ENCODE results near the gene TMEM132D. TPM values are rescaled to one million over a fixed set of nuclear protein-coding genes. Genes with fewer than 3 reads are reported as not detected.

Gene TMEM132D
- total RNA-seq, 5 donors from 2014 or later (not counting 1 experiment from before 2014, with no cell fraction given): not detected

DNA sequence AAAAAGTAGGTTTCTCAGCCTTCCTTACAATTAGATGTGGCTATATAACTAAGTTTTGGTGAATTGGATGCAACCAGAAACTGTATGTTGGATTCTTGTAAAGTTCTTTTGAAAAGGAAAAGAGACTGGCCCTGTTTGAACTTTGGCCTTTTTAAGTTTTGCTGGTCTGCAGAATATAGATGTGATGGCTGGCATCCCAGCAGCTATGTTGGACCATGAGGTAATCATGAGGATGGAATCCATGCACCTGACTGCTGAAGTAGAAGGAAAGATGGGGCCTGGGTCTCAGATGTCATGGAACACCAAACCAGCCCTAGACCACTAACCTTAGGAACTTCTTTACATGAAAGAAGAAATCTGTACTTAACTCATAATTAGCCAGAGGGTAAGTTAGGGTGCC lies 568.1 kb downstream of the TMEM132D start:
- no peaks in the 10 kb centered on the region for H3K4me1 ChIP-seq (ENCODE audit: control insufficient read depth in 1 of 2, extremely low read depth in 1 of 2, insufficient read depth in 2 of 2, low read length in 2 of 2)

DNA sequence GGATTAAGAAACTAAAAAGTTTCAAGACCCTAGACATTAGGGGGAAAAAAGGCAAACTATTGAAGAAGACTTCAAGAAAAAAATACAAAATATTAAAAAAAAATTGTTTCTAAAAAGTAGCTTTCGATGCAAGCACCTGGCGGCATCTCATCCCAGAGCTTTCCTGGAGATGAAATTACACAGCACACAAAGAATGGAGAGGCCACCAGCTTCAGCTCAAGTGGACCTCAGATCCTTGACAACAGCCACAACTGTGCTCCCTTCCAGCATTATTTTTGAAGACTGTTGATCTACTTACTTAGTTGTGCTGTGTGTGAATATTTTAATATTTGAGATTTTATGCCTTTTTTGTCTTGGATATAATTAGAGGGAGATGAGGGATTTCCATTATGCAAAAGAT lies 571.5 kb downstream of the TMEM132D start:
- ATAC-seq (replicated peaks in 1 of 4): no peak
- H3K27me3 Mint-ChIP-seq: no peaks in the 10 kb centered on the region
- ChIA-PET CTCF (interaction anchor here in 1 of 2 donors (0.5 to 0.7 kb wide), 2 partner anchors 14 to 359 kb away, joined by 3 to 4 read pairs; no protein-coding TSS in a partner anchor), POLR2A (no interaction called here)
- H3K4me3 ChIP-seq (ENCODE audit: control insufficient read depth in 1 of 2, extremely low read depth in 1 of 2, low read length in 1 of 2): no peak overlapping the region
- WGBS (ENCODE audit: insufficient coverage): 92% methylated on average over 2 of the region's 2 CpGs
- no peak overlapping the region for H3K27ac Mint-ChIP-seq
- H3K36me3 Mint-ChIP-seq: no peaks in the 10 kb centered on the region
- H3K9me3 ChIP-seq: no peaks in the 10 kb centered on the region
- no peaks in the 10 kb centered on the region for H3K4me1 Mint-ChIP-seq
- H3K4me3 Mint-ChIP-seq: no peak overlapping the region
- H3K27ac ChIP-seq (ENCODE audit: low read length): no peak overlapping the region
- no peak for DNase-seq
- H3K4me1 ChIP-seq (ENCODE audit: control insufficient read depth in 1 of 2, extremely low read depth in 1 of 2, insufficient read depth in 2 of 2, low read length in 2 of 2): no peaks in the 10 kb centered on the region
- peaks cover 0 to 13% (median 0%) of the 10 kb centered on the region in 3 donors for H3K9me3 Mint-ChIP-seq
- no peaks in the 10 kb centered on the region for H3K36me3 ChIP-seq (ENCODE audit: control insufficient read depth in 2 of 2, extremely low read depth in 1 of 2, insufficient read depth in 1 of 2, low read length in 1 of 2)
- no peaks in the 10 kb centered on the region for H3K27me3 ChIP-seq (replicated peaks in 1 of 2; ENCODE audit: control insufficient read depth in 2 of 2, extremely low read depth in 1 of 2, insufficient read depth in 2 of 2, low read length in 1 of 2)

More for the DNA sequence above, 568.1 kb downstream of the TMEM132D start:
- DNase-seq (no peak), ATAC-seq (replicated peaks in 1 of 4) (no peak)
- Mint-ChIP-seq H3K27ac (no peak overlapping the region), H3K27me3 (no peaks in the 10 kb centered on the region), H3K4me1 (no peaks in the 10 kb centered on the region), H3K36me3 (no peaks in the 10 kb centered on the region), H3K9me3 (peaks cover 0 to 15% (median 3%) of the 10 kb centered on the region in 3 donors), H3K4me3 (no peak overlapping the region)
- Histone ChIP-seq H3K36me3 (ENCODE audit: control insufficient read depth in 2 of 2, extremely low read depth in 1 of 2, insufficient read depth in 1 of 2, low read length in 1 of 2) (no peaks in the 10 kb centered on the region), H3K4me3 (ENCODE audit: control insufficient read depth in 1 of 2, extremely low read depth in 1 of 2, low read length in 1 of 2) (no peak overlapping the region), H3K27me3 (replicated peaks in 1 of 2; ENCODE audit: control insufficient read depth in 2 of 2, extremely low read depth in 1 of 2, insufficient read depth in 2 of 2, low read length in 1 of 2) (no peaks in the 10 kb centered on the region), H3K9me3 (no peaks in the 10 kb centered on the region), H3K27ac (ENCODE audit: low read length) (no peak overlapping the region)
- POLR2A ChIA-PET: no interaction called here
- CTCF ChIA-PET: no interaction called here

DNA sequence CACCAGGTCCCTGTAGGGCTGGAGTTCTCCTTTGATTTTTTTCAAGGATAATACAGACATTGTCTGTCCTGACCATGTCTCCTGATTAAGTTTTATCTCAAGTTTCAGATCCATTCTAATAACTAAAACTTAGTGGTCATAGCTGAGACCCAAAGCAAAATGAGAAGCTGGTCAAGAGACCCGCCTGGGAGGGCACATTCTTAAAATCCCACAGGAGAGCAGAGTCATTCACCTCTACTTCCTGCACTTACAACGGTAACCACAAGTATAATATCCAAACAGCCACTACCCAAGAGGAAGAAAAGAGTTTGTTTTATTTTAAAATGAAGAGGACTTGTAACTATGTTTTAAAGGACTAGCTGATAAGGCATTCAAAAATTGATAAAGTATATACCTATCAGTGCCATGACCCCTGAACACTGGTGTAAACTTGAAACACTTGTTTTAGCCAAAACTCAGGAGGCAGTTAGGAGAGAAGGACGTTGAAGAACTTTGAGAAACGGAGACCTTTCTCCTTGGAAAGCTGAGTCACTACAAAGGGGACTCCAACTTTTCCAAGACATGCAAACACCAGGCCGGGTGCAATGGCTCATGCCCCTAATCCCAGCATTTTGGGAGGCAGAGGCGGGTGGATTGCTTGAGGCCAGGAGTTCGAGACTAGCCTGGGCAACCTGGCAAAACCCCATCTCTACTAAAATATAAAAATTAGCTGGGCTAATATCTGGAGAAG lies 572.3 kb downstream of the TMEM132D start:
- Histone ChIP-seq H3K27me3 (replicated peaks in 1 of 2; ENCODE audit: control insufficient read depth in 2 of 2, extremely low read depth in 1 of 2, insufficient read depth in 2 of 2, low read length in 1 of 2) (no peaks in the 10 kb centered on the region), H3K4me1 (ENCODE audit: control insufficient read depth in 1 of 2, extremely low read depth in 1 of 2, insufficient read depth in 2 of 2, low read length in 2 of 2) (no peaks in the 10 kb centered on the region), H3K36me3 (ENCODE audit: control insufficient read depth in 2 of 2, extremely low read depth in 1 of 2, insufficient read depth in 1 of 2, low read length in 1 of 2) (no peaks in the 10 kb centered on the region), H3K9me3 (no peaks in the 10 kb centered on the region), H3K27ac (ENCODE audit: low read length) (no peak overlapping the region), H3K4me3 (ENCODE audit: control insufficient read depth in 1 of 2, extremely low read depth in 1 of 2, low read length in 1 of 2) (no peak overlapping the region)
- no peaks in the 10 kb centered on the region for H3K36me3 Mint-ChIP-seq
- no peak overlapping the region for H3K27ac Mint-ChIP-seq
- WGBS (ENCODE audit: insufficient coverage): no CpG with 5 or more reads among the region's 7 CpGs
- H3K4me3 Mint-ChIP-seq: no peak overlapping the region
- no peaks in the 10 kb centered on the region for H3K4me1 Mint-ChIP-seq
- CTCF ChIA-PET: interaction anchor here in 1 of 2 donors (0.5 kb wide), 1 partner anchor 358 kb away, joined by 4 read pairs; no protein-coding TSS in a partner anchor
- ATAC-seq (replicated peaks in 1 of 4): no peak
- DNase-seq: no peak
- POLR2A ChIA-PET: no interaction called here
- H3K27me3 Mint-ChIP-seq: no peaks in the 10 kb centered on the region
- peaks cover 0 to 13% (median 0%) of the 10 kb centered on the region in 3 donors for H3K9me3 Mint-ChIP-seq

DNA sequence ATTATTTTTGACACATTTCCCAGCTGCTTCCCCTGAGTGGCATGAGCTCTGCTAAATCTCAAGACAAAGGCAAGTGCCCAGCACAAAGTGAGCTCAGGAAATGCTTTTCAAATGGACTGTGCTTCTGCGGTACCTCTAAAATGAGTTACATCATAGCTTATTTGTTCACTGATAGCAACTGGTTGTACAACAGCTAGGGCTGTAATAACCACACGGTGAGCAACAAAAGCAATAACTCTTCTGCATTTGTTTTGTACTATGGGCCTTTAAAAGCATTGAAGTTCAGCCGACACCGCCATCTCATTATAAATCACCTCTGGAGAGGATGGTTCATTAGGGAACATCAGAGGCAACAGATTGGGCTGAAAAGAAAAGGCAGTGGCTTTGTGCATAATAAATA lies 575.6 kb downstream of the TMEM132D start:
- H3K9me3 ChIP-seq: no peaks in the 10 kb centered on the region
- no peaks in the 10 kb centered on the region for H3K36me3 Mint-ChIP-seq
- H3K36me3 ChIP-seq (ENCODE audit: control insufficient read depth in 2 of 2, extremely low read depth in 1 of 2, insufficient read depth in 1 of 2, low read length in 1 of 2): no peaks in the 10 kb centered on the region
- H3K27ac Mint-ChIP-seq: no peak overlapping the region
- ChIA-PET CTCF (no interaction called here), POLR2A (no interaction called here)
- H3K27me3 Mint-ChIP-seq: no peaks in the 10 kb centered on the region
- H3K27me3 ChIP-seq (replicated peaks in 1 of 2; ENCODE audit: control insufficient read depth in 2 of 2, extremely low read depth in 1 of 2, insufficient read depth in 2 of 2, low read length in 1 of 2): no peaks in the 10 kb centered on the region
- ATAC-seq (replicated peaks in 1 of 4) (no peak), DNase-seq (no peak)
- H3K4me3 Mint-ChIP-seq: no peak overlapping the region
- no peak overlapping the region for H3K4me3 ChIP-seq (ENCODE audit: control insufficient read depth in 1 of 2, extremely low read depth in 1 of 2, low read length in 1 of 2)
- peaks cover 0 to 6% (median 0%) of the 10 kb centered on the region in 3 donors for H3K9me3 Mint-ChIP-seq
- no peaks in the 10 kb centered on the region for H3K4me1 Mint-ChIP-seq
- no peak overlapping the region for H3K27ac ChIP-seq (ENCODE audit: low read length)
- H3K4me1 ChIP-seq (ENCODE audit: control insufficient read depth in 1 of 2, extremely low read depth in 1 of 2, insufficient read depth in 2 of 2, low read length in 2 of 2): no peaks in the 10 kb centered on the region
- WGBS (ENCODE audit: insufficient coverage): 38% methylated on average over 2 of the region's 4 CpGs

DNA sequence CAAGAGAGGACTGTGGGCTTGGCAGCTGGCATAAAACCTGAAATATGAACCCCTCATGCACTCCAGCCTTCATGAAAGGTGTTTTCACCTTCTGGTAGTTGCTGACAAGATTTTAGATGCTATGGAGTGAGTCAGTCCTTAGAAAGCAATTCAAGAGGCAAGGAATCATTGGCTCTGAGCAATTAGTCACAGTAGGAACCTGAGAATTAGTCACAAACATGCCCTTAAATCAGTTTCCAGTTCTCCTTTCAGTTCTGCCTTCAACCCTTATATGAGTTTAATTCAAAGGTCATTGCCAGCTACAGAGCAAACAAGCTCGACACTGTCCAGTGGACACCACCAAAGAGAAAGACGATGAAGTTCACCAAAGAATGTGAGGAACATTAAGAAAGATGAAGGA lies 578.3 kb downstream of the TMEM132D start:
- H3K4me3 ChIP-seq (ENCODE audit: control insufficient read depth in 1 of 2, extremely low read depth in 1 of 2, low read length in 1 of 2): no peak overlapping the region
- H3K27me3 Mint-ChIP-seq: no peaks in the 10 kb centered on the region
- ChIA-PET CTCF (no interaction called here), POLR2A (no interaction called here)
- 100% methylated on average over 1 of the region's 2 CpGs for WGBS (ENCODE audit: insufficient coverage)
- ATAC-seq (replicated peaks in 1 of 4): no peak
- H3K27me3 ChIP-seq (replicated peaks in 1 of 2; ENCODE audit: control insufficient read depth in 2 of 2, extremely low read depth in 1 of 2, insufficient read depth in 2 of 2, low read length in 1 of 2): no peaks in the 10 kb centered on the region
- DNase-seq: no peak
- no peak overlapping the region for H3K4me3 Mint-ChIP-seq
- no peaks in the 10 kb centered on the region for H3K36me3 ChIP-seq (ENCODE audit: control insufficient read depth in 2 of 2, extremely low read depth in 1 of 2, insufficient read depth in 1 of 2, low read length in 1 of 2)
- H3K4me1 Mint-ChIP-seq: no peaks in the 10 kb centered on the region
- peaks cover 0 to 5% (median 0%) of the 10 kb centered on the region in 3 donors for H3K9me3 Mint-ChIP-seq
- H3K27ac ChIP-seq (ENCODE audit: low read length): no peak overlapping the region
- no peaks in the 10 kb centered on the region for H3K4me1 ChIP-seq (ENCODE audit: control insufficient read depth in 1 of 2, extremely low read depth in 1 of 2, insufficient read depth in 2 of 2, low read length in 2 of 2)
- no peak overlapping the region for H3K27ac Mint-ChIP-seq
- H3K9me3 ChIP-seq: no peaks in the 10 kb centered on the region
- no peaks in the 10 kb centered on the region for H3K36me3 Mint-ChIP-seq

DNA sequence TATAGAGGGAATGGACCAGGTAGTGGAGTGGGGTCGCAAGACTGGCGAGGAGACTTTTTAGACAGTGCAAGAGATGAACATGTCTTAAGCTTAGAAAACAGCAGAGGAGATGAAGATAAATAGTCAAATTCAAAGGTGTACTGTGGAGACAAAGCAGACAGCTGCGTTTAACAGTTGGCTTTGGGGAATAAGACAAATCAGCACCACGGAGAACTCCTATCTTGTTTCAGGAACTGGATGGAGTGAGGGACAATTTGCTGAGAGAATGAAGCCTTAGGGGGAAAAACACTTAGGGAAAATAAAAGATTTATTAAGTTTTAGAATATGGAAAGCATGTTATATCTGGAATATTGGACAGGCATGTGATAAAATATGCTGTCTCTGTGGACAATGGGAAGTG lies 591.8 kb downstream of the TMEM132D start:
- H3K36me3 Mint-ChIP-seq: no peaks in the 10 kb centered on the region
- ChIA-PET CTCF (no interaction called here), POLR2A (no interaction called here)
- peaks cover 9 to 21% (median 21%) of the 10 kb centered on the region in 3 donors for H3K9me3 Mint-ChIP-seq
- H3K27ac Mint-ChIP-seq: no peak overlapping the region
- H3K27ac ChIP-seq (ENCODE audit: low read length): no peak overlapping the region
- 58% methylated on average over 4 of the region's 4 CpGs for whole genome bisulfite sequencing (ENCODE audit: insufficient coverage)
- H3K36me3 ChIP-seq (ENCODE audit: control insufficient read depth in 2 of 2, extremely low read depth in 1 of 2, insufficient read depth in 1 of 2, low read length in 1 of 2): no peaks in the 10 kb centered on the region
- no peaks in the 10 kb centered on the region for H3K27me3 Mint-ChIP-seq
- no peak for ATAC-seq (replicated peaks in 1 of 4)
- DNase-seq: no peak
- no peaks in the 10 kb centered on the region for H3K4me1 ChIP-seq (ENCODE audit: control insufficient read depth in 1 of 2, extremely low read depth in 1 of 2, insufficient read depth in 2 of 2, low read length in 2 of 2)
- H3K4me3 Mint-ChIP-seq: no peak overlapping the region
- no peaks in the 10 kb centered on the region for H3K27me3 ChIP-seq (replicated peaks in 1 of 2; ENCODE audit: control insufficient read depth in 2 of 2, extremely low read depth in 1 of 2, insufficient read depth in 2 of 2, low read length in 1 of 2)
- no peak overlapping the region for H3K4me3 ChIP-seq (ENCODE audit: control insufficient read depth in 1 of 2, extremely low read depth in 1 of 2, low read length in 1 of 2)
- no peaks in the 10 kb centered on the region for H3K9me3 ChIP-seq
- no peaks in the 10 kb centered on the region for H3K4me1 Mint-ChIP-seq

All from T-cell (primary cell).